Neural cell (in vitro differentiated cells): ENCODE data around the gene TRIM5. TPM values are rescaled to one million over a fixed set of nuclear protein-coding genes. Genes with fewer than 3 reads are reported as not detected.
"Not testable (repeated sequence)": the region's sequence is repeated elsewhere in the genome, so short reads cannot be mapped to it uniquely, and the experiment has no call there.

Experiments used
- H2AFZ ChIP-seq: fragments of 200-600, 300-800 bp; sonication (generic), shearing (Covaris generic); 2 replicates; pipeline ENCODE4 v1.6.0; 2014; ENCODE audit warnings: low read depth, mild to moderate bottlenecking, antibody characterized with exemption, low read length, moderate library complexity
- H3F3A ChIP-seq: fragments of 200-600 bp; shearing (Covaris generic); 2 replicates; pipeline ENCODE4 v1.6.1; 2016; ENCODE audit warnings: mild to moderate bottlenecking, moderate library complexity, mixed read lengths, antibody characterized with exemption, low read length; ENCODE audit not compliant: insufficient read depth, poor library complexity, severe bottlenecking
- H3K27ac ChIP-seq: fragments of 200-600, 300-800 bp; sonication (generic), shearing (Covaris generic); 2 replicates; pipeline ENCODE4 v1.5.1; 2014; ENCODE audit warnings: mild to moderate bottlenecking, low read length, moderate library complexity
- H3K27me3 ChIP-seq: fragments of 300-800, 200-600 bp; sonication (generic), shearing (Covaris generic); 2 replicates; pipeline ENCODE4 v1.6.0; 2014; ENCODE audit warnings: mild to moderate bottlenecking, low read depth, low read length, moderate library complexity; ENCODE audit not compliant: insufficient read depth
- H3K36me3 ChIP-seq: fragments of 300-800, 200-600 bp; sonication (generic), shearing (Covaris generic); 2 replicates; pipeline ENCODE4 v1.5.1; 2014; ENCODE audit warnings: mild to moderate bottlenecking, antibody characterized with exemption, low read length, moderate library complexity; ENCODE audit not compliant: insufficient read depth
- H3K4me2 ChIP-seq: fragments of 300-800, 200-600 bp; sonication (generic), shearing (Covaris generic); 2 replicates; pipeline ENCODE4 v1.6.0; 2014; ENCODE audit warnings: mild to moderate bottlenecking, low read length
- H3K4me3 ChIP-seq: fragments of 300-800, 200-600 bp; sonication (generic), shearing (Covaris generic); 2 replicates; pipeline ENCODE4 v1.5.1; 2014; ENCODE audit warnings: mild to moderate bottlenecking, low read length, moderate library complexity
- H3K79me2 ChIP-seq: fragments of 200-600 bp; shearing (Covaris generic); replicated peaks from 2 replicates; pipeline ENCODE4 v1.6.0; 2014; ENCODE audit warnings: mild to moderate bottlenecking, low read length, moderate library complexity; ENCODE audit not compliant: insufficient read depth
- H3K9ac ChIP-seq: fragments of 300-800, 200-600 bp; sonication (generic), shearing (Covaris generic); 2 replicates; pipeline ENCODE4 v1.6.1; 2016; ENCODE audit warnings: mild to moderate bottlenecking, low read length, mixed read lengths
- H3K9me2 ChIP-seq: fragments of 200-600 bp; shearing (Covaris generic); 2 replicates; pipeline ENCODE4 v1.6.1; 2016; ENCODE audit warnings: mild to moderate bottlenecking, low read length, mixed read lengths; ENCODE audit not compliant: insufficient read depth
- H3K9me3 ChIP-seq: fragments of 200-600, 300-800 bp; sonication (generic), shearing (Covaris generic); 2 replicates; pipeline ENCODE4 v1.6.1; 2016; ENCODE audit warnings: mild to moderate bottlenecking, mixed run types, low read length, moderate library complexity, mixed read lengths
- H4K20me1 ChIP-seq: fragments of 200-600 bp; shearing (Covaris generic); 2 replicates; pipeline ENCODE4 v1.6.1; 2016; ENCODE audit warnings: mild to moderate bottlenecking, mixed run types; ENCODE audit not compliant: insufficient read depth
- CTCF ChIP-seq: fragments of 450-650 bp; IDR thresholded peaks from 2 replicates; pipeline ENCODE4 v1.5.1; 2014; ENCODE audit warnings: antibody characterized with exemption, mild to moderate bottlenecking, moderate library complexity; ENCODE audit not compliant: poor library complexity, severe bottlenecking
- EP300 ChIP-seq: fragments of 450-650 bp; conservative IDR thresholded peaks from 2 replicates; pipeline ENCODE4 v1.6.1; 2014; ENCODE audit warnings: antibody characterized with exemption, mild to moderate bottlenecking, moderate library complexity; ENCODE audit not compliant: poor library complexity, severe bottlenecking
- EZH2 ChIP-seq: fragments of 200-600, 300-800 bp; shearing (Covaris generic), sonication (generic); IDR thresholded peaks from 2 replicates; pipeline ENCODE4 v1.6.1; 2014; ENCODE audit warnings: antibody characterized with exemption, low read length, borderline replicate concordance, mild to moderate bottlenecking; ENCODE audit not compliant: insufficient read depth, poor library complexity, severe bottlenecking
- MXI1 ChIP-seq: fragments of 450-650 bp; conservative IDR thresholded peaks from 2 replicates; pipeline ENCODE4 v1.6.1; 2014; ENCODE audit warnings: antibody characterized with exemption, mild to moderate bottlenecking; ENCODE audit not compliant: poor library complexity, severe bottlenecking
- POLR2AphosphoS5 ChIP-seq: IDR thresholded peaks from 2 replicates; pipeline ENCODE4 v1.6.1; 2012
- RAD21 ChIP-seq: fragments of 450-650 bp; conservative IDR thresholded peaks from 2 replicates; pipeline ENCODE4 v1.6.1; 2014; ENCODE audit warnings: antibody characterized with exemption, mild to moderate bottlenecking, moderate library complexity
- REST ChIP-seq: IDR thresholded peaks from 2 replicates; pipeline ENCODE4 v1.6.1; 2012; ENCODE audit warnings: borderline replicate concordance
- SMC3 ChIP-seq: fragments of 450-650 bp; conservative IDR thresholded peaks from 2 replicates; pipeline ENCODE4 v1.6.1; 2014; ENCODE audit warnings: antibody characterized with exemption, mild to moderate bottlenecking, moderate library complexity; ENCODE audit not compliant: poor library complexity
- TAF1 ChIP-seq: IDR thresholded peaks from 2 replicates; pipeline ENCODE4 v1.6.1; 2012; ENCODE audit warnings: low read depth
- polyA plus RNA-seq: library from polyadenylated mRNA; depleted of rRNA; stranded (reverse); fragments of >200 nt; gene quantifications from 2 replicates; pipeline ENCODE4 v1.2.3, GENCODE V29; 2014

Gene TRIM5
- polyA plus RNA-seq, 1 donor from 2014 or later, result 2.0 TPM

- TF ChIP-seq MXI1 (no peak), TAF1 (no peak)
- Histone ChIP-seq H3K9me3 (no peaks in the 10 kb centered on the region), H3F3A (no peaks in the 10 kb centered on the region), H3K9ac (no peak overlapping the region), H2AFZ (no peak overlapping the region), H4K20me1 (no peaks in the 10 kb centered on the region), H3K4me3 (no peak overlapping the region), H3K79me2 (no peaks in the 10 kb centered on the region), H3K27me3 (no peaks in the 10 kb centered on the region), H3K36me3 (no peaks in the 10 kb centered on the region), H3K27ac (no peak overlapping the region), H3K4me2 (no peak overlapping the region), H3K9me2 (no peaks in the 10 kb centered on the region)
These were observed 1.6 kb upstream of the TRIM5 start for GRCh38 chr11:5686426-5686825.

GRCh38 chr11:5684036-5684645 lies 733 bp downstream of the TRIM5 start:
- H3K9ac ChIP-seq, result no peak overlapping the region
- no peaks in the 10 kb centered on the region for H3K79me2 ChIP-seq
- no peaks in the 10 kb centered on the region for H3K27me3 ChIP-seq
- H3K9me2 ChIP-seq, result no peaks in the 10 kb centered on the region
- H3K4me3 ChIP-seq, result no peak overlapping the region
- no peaks in the 10 kb centered on the region for H4K20me1 ChIP-seq
- no peak for TF ChIP-seq SMC3
- no peak for TF ChIP-seq CTCF
- no peak for TF ChIP-seq REST
- TF ChIP-seq RAD21, result no peak
- no peak for TF ChIP-seq POLR2AphosphoS5
- no peak for TF ChIP-seq EZH2
- TF ChIP-seq TAF1, result no peak
- TF ChIP-seq EP300, result no peak
- TF ChIP-seq MXI1, result no peak
- H3K27ac ChIP-seq, result no peak overlapping the region
- H3F3A ChIP-seq, result no peaks in the 10 kb centered on the region
- no peaks in the 10 kb centered on the region for H3K9me3 ChIP-seq
- no peaks in the 10 kb centered on the region for H3K36me3 ChIP-seq
- H2AFZ ChIP-seq, result no peak overlapping the region
- no peak overlapping the region for H3K4me2 ChIP-seq

- not testable (repeated sequence) for H3K4me2 ChIP-seq, H3K36me3 ChIP-seq, H3K27me3 ChIP-seq, H3K27ac ChIP-seq, H3K4me3 ChIP-seq, H3K9ac ChIP-seq, H4K20me1 ChIP-seq, H3K9me3 ChIP-seq, H2AFZ ChIP-seq, H3F3A ChIP-seq, H3K79me2 ChIP-seq, H3K9me2 ChIP-seq
These were observed 1.3 kb downstream of the TRIM5 start for GRCh38 chr11:5683620-5684019.

- not testable (repeated sequence) for H3K79me2 ChIP-seq, H3K9me3 ChIP-seq, H3K9ac ChIP-seq, H4K20me1 ChIP-seq, H3K27me3 ChIP-seq, H3K36me3 ChIP-seq, H2AFZ ChIP-seq, H3F3A ChIP-seq, H3K4me3 ChIP-seq, H3K4me2 ChIP-seq, H3K9me2 ChIP-seq, H3K27ac ChIP-seq
These were observed 1.9 kb downstream of the TRIM5 start for GRCh38 chr11:5682890-5683441.
